H1 (cell line): ENCODE results near the gene COL6A2. TPM values are rescaled to one million over a fixed set of nuclear protein-coding genes. Genes with fewer than 3 reads are reported as not detected.

Source experiments
- CTCF ChIA-PET: fragments of 300-600 bp; sonication (Branson Sonifier 250); formaldehyde crosslinking; loops from one replicate; lab custom pipeline; 2021; ENCODE audit not compliant: partially characterized antibody; lab: Charles Lee
- POLR2A ChIA-PET: fragments of 300-600 bp; sonication (Branson Sonifier 250); formaldehyde crosslinking; loops from one replicate; lab custom pipeline; 2021; ENCODE audit warnings: inconsistent platforms; ENCODE audit not compliant: partially characterized antibody; lab: Charles Lee
- DNase-seq, 2 experiments: peaks; one replicate each; pipeline versions ENCODE4 v3.0.0 to v3.0.0-alpha.2; 2010 to 2022; ENCODE audit warnings: low spot score in 2 of 2, low read depth in 1 of 2, mixed read lengths in 1 of 2
- FAIRE-seq: peaks from 2 replicates; lab custom pipeline; 2011; peaks lifted over from hg19 to GRCh38; lab: Jason Lieb, UNC
- H2AFZ ChIP-seq: 2 replicates; pipeline ENCODE4 v1.8.1; 2012; ENCODE audit warnings: low read length, inconsistent platforms
- H2AK5ac ChIP-seq: 2 replicates; pipeline ENCODE4 v1.6.1; 2013; ENCODE audit warnings: low read depth, low read length
- H2BK120ac ChIP-seq: replicated peaks from 2 replicates; pipeline ENCODE3; 2013; ENCODE audit warnings: low read depth, low read length, inconsistent platforms
- H2BK12ac ChIP-seq: 2 replicates; pipeline ENCODE4 v1.6.1; 2013; ENCODE audit warnings: low read depth, low read length
- H2BK15ac ChIP-seq: 2 replicates; pipeline ENCODE4 v1.6.1; 2013; ENCODE audit warnings: low read length
- H2BK20ac ChIP-seq: 2 replicates; pipeline ENCODE4 v1.6.1; 2013; ENCODE audit warnings: low read length
- H2BK5ac ChIP-seq: 2 replicates; pipeline ENCODE4 v1.6.1; 2013; ENCODE audit warnings: low read depth, low read length
- H3K14ac ChIP-seq: 2 replicates; pipeline ENCODE4 v1.6.1; 2013; ENCODE audit warnings: inconsistent platforms; ENCODE audit not compliant: insufficient read length
- H3K18ac ChIP-seq: 2 replicates; pipeline ENCODE4 v1.6.1; 2013; ENCODE audit warnings: low read length; ENCODE audit errors: extremely low read depth
- H3K23ac ChIP-seq: 2 replicates; pipeline ENCODE4 v1.6.1; 2013; ENCODE audit warnings: inconsistent platforms; ENCODE audit not compliant: insufficient read length
- H3K23me2 ChIP-seq: 2 replicates; pipeline ENCODE4 v1.6.1; 2013; ENCODE audit warnings: low read depth, low read length
- H3K27ac ChIP-seq: 2 replicates; pipeline ENCODE4 v1.6.1; 2011; ENCODE audit warnings: low read depth, low read length, inconsistent platforms
- H3K27me3 ChIP-seq, 4 experiments: replicated peaks in 1 of 4; 1 replicate in 1 of 4; 2 replicates in 3 of 4; pipeline versions ENCODE4 v1.6.1 to v1.8.1; 2011 to 2013; ENCODE audit warnings: low read length in 3 of 4, mild to moderate bottlenecking in 3 of 4, inconsistent platforms in 2 of 4, mixed read lengths in 2 of 4, moderate library complexity in 1 of 4; ENCODE audit not compliant: control insufficient read depth in 3 of 4, insufficient read depth in 3 of 4; ENCODE audit errors: extremely low read depth in 1 of 4
- H3K36me3 ChIP-seq, 4 experiments: 2 replicates each; pipeline versions ENCODE4 v1.6.1 to v1.8.1; 2011 to 2013; ENCODE audit warnings: mild to moderate bottlenecking in 4 of 4, low read length in 3 of 4, moderate library complexity in 2 of 4, control low read depth in 1 of 4, inconsistent platforms in 1 of 4; ENCODE audit not compliant: insufficient read depth in 4 of 4, control insufficient read depth in 2 of 4
- H3K4ac ChIP-seq: replicated peaks from 2 replicates; pipeline ENCODE3; 2013; ENCODE audit warnings: low read length, low read depth, mixed read lengths, inconsistent platforms; ENCODE audit not compliant: insufficient read length
- H3K4me1 ChIP-seq, 4 experiments: replicated peaks in 1 of 4; 1 replicate in 1 of 4; 2 replicates in 3 of 4; pipeline versions ENCODE4 v1.6.1 to v1.8.1; 2011 to 2013; ENCODE audit warnings: low read length in 3 of 4, inconsistent platforms in 2 of 4, mixed read lengths in 1 of 4; ENCODE audit not compliant: insufficient read depth in 4 of 4, control insufficient read depth in 3 of 4
- H3K4me2 ChIP-seq, 2 experiments: 2 replicates each; pipeline versions ENCODE4 v1.6.1 to v1.8.1; 2011 to 2013; ENCODE audit warnings: low read depth in 2 of 2, low read length in 2 of 2, control low read depth in 1 of 2, inconsistent platforms in 1 of 2, mild to moderate bottlenecking in 1 of 2; ENCODE audit not compliant: insufficient read depth in 1 of 2
- H3K4me3 ChIP-seq, 4 experiments: fragments of 200-600, 300-600 bp in 1 of 4; sonication (generic), shearing (Covaris generic), sonication (Bioruptor Twin) in 1 of 4; 2 replicates each; pipeline versions ENCODE4 v1.5.1 to v1.8.1; 2011 to 2016; ENCODE audit warnings: low read length in 4 of 4, low read depth in 3 of 4, control low read depth in 2 of 4, inconsistent platforms in 2 of 4, mild to moderate bottlenecking in 2 of 4, mixed read lengths in 1 of 4, moderate library complexity in 1 of 4; ENCODE audit not compliant: insufficient read depth in 2 of 4; ENCODE audit errors: extremely low read depth in 1 of 4
- H3K56ac ChIP-seq: replicated peaks from 2 replicates; pipeline ENCODE3; 2013; ENCODE audit warnings: low read depth, mild to moderate bottlenecking, mixed read lengths, low read length, inconsistent platforms; ENCODE audit not compliant: insufficient read length
- H3K79me1 ChIP-seq: 2 replicates; pipeline ENCODE4 v1.6.1; 2013; ENCODE audit warnings: low read depth, low read length, control low read depth
- H3K79me2 ChIP-seq, 2 experiments: 2 replicates each; pipeline versions ENCODE4 v1.6.1 to v1.8.1; 2012 to 2013; ENCODE audit warnings: low read length in 2 of 2, mild to moderate bottlenecking in 2 of 2, inconsistent platforms in 1 of 2; ENCODE audit not compliant: insufficient read depth in 2 of 2, control insufficient read depth in 1 of 2
- H3K9ac ChIP-seq, 4 experiments: replicated peaks in 1 of 4; 1 replicate in 1 of 4; 2 replicates in 3 of 4; pipeline versions ENCODE4 v1.6.1 to v1.8.1; 2011 to 2013; ENCODE audit warnings: low read depth in 3 of 4, low read length in 3 of 4, control low read depth in 2 of 4, mild to moderate bottlenecking in 2 of 4, moderate library complexity in 2 of 4, inconsistent platforms in 1 of 4; ENCODE audit errors: extremely low read depth in 1 of 4
- H3K9me3 ChIP-seq, 2 experiments: 2 replicates each; pipeline versions ENCODE4 v1.6.1 to v1.8.1; 2012 to 2013; ENCODE audit warnings: mild to moderate bottlenecking in 2 of 2, moderate library complexity in 2 of 2, control low read depth in 1 of 2, inconsistent platforms in 1 of 2, low read depth in 1 of 2, low read length in 1 of 2, mixed read lengths in 1 of 2; ENCODE audit not compliant: insufficient read depth in 2 of 2
- H4K20me1 ChIP-seq, 2 experiments: replicated peaks in 1 of 2; 2 replicates each; pipeline versions ENCODE3 to v1.8.1; 2011 to 2013; ENCODE audit warnings: inconsistent platforms in 2 of 2, low read length in 2 of 2, mild to moderate bottlenecking in 1 of 2; ENCODE audit not compliant: insufficient read depth in 2 of 2, control insufficient read depth in 1 of 2
- H4K5ac ChIP-seq: 2 replicates; pipeline ENCODE4 v1.6.1; 2013; ENCODE audit warnings: low read length, low read depth, mixed read lengths, inconsistent platforms; ENCODE audit not compliant: insufficient read length
- H4K8ac ChIP-seq: 2 replicates; pipeline ENCODE4 v1.8.0; 2013; ENCODE audit warnings: mild to moderate bottlenecking, moderate library complexity, low read length, inconsistent platforms; ENCODE audit not compliant: insufficient read depth; ENCODE audit errors: extremely low read depth
- H4K91ac ChIP-seq: replicated peaks from 2 replicates; pipeline ENCODE3; 2013; ENCODE audit warnings: low read length, mixed read lengths, inconsistent platforms; ENCODE audit not compliant: insufficient read length
- CEBPB ChIP-seq: IDR thresholded peaks from 2 replicates; pipeline ENCODE4 v1.6.1; 2012; ENCODE audit warnings: low read depth, low read length
- CHD1 ChIP-seq: IDR thresholded peaks from 2 replicates; pipeline ENCODE4 v1.6.1; 2012; ENCODE audit warnings: low read depth, low read length, improper control_type of control experiment
- NRF1 ChIP-seq: IDR thresholded peaks from 2 replicates; pipeline ENCODE4 v1.6.1; 2011; ENCODE audit warnings: mild to moderate bottlenecking, low read depth, low read length, improper control_type of control experiment
- PHF8 ChIP-seq: fragments of 200-600 bp; sonication (generic); conservative IDR thresholded peaks from 2 replicates; pipeline ENCODE4 v1.7.1; 2012; ENCODE audit warnings: low read depth, mild to moderate bottlenecking, inconsistent platforms, low read length, moderate library complexity
- POLR2A ChIP-seq, 2 experiments: IDR thresholded peaks; 1 replicate in 1 of 2; 2 replicates in 1 of 2; pipeline ENCODE4 v1.6.1; 2011; ENCODE audit warnings: low read depth in 2 of 2, low read length in 2 of 2, mild to moderate bottlenecking in 2 of 2; ENCODE audit errors: control extremely low read depth in 1 of 2
- SAP30 ChIP-seq: fragments of 300-600 bp; sonication (generic); IDR thresholded peaks from 2 replicates; pipeline ENCODE4 v1.7.1; 2012; ENCODE audit warnings: low read length, moderate library complexity, mild to moderate bottlenecking, inconsistent platforms; ENCODE audit not compliant: insufficient read depth, insufficient replicate concordance
- SRF ChIP-seq: IDR thresholded peaks from 2 replicates; pipeline ENCODE4 v1.6.1; 2011; ENCODE audit warnings: mild to moderate bottlenecking, low read depth, low read length, moderate library complexity
- WGBS, 2 experiments: shearing (Covaris generic) in 1 of 2; methylation state at CpG; one replicate each; pipeline versions ENCODE4 v1.1.6 to v1.1.7; 2013 to 2015; ENCODE audit warnings: low lambda C conversion rate in 2 of 2, mixed read lengths in 2 of 2, inconsistent platforms in 1 of 2, low coverage in 1 of 2, missing lambda C conversion rate in 1 of 2; ENCODE audit not compliant: insufficient replicate concordance in 2 of 2, insufficient coverage in 1 of 2, insufficient read length in 1 of 2; ENCODE audit errors: extremely low coverage in 1 of 2, missing lambda C conversion rate in 1 of 2; 5-methylcytosine and 5-hydroxymethylcytosine counted together
- polyA plus RNA-seq, 7 experiments: library from polyadenylated mRNA; depleted of rRNA in 3 of 7; stranded (reverse) in 5 of 7; unstranded in 2 of 7; fragments of >200 nt in 5 of 7; fragments of 200-250 nt in 2 of 7; gene quantifications; 1 replicate in 5 of 7; 2 replicates in 1 of 7; 4 replicates in 1 of 7; pipeline versions ENCODE4 v1.2.1 to v1.2.3, GENCODE V29; 2011 to 2013; ENCODE audit warnings: missing spikeins in 2 of 7, mixed read lengths in 2 of 7
- total RNA-seq: library from RNA; stranded (reverse); fragmentation: NEBNext Ultra II Directional; extraction: Animal tissue kit (Norgen Biotek cat#: 25700); gene quantifications from 2 replicates; pipeline ENCODE4 v1.2.1, GENCODE V29; 2021
- TF ChIP-seq, protein P1 (sequence below): IDR thresholded peaks from 2 replicates; pipeline ENCODE4 v1.6.1; 2011; ENCODE audit warnings: low read depth, mild to moderate bottlenecking, low read length; ENCODE audit not compliant: insufficient read depth

The COL6A2 gene
- total and polyA plus RNA-seq, 2 of the 8 experiments (the other 6 are each of a cell fraction or from before 2014, with no cell fraction given): 60.1 to 62.7 TPM

DNA sequence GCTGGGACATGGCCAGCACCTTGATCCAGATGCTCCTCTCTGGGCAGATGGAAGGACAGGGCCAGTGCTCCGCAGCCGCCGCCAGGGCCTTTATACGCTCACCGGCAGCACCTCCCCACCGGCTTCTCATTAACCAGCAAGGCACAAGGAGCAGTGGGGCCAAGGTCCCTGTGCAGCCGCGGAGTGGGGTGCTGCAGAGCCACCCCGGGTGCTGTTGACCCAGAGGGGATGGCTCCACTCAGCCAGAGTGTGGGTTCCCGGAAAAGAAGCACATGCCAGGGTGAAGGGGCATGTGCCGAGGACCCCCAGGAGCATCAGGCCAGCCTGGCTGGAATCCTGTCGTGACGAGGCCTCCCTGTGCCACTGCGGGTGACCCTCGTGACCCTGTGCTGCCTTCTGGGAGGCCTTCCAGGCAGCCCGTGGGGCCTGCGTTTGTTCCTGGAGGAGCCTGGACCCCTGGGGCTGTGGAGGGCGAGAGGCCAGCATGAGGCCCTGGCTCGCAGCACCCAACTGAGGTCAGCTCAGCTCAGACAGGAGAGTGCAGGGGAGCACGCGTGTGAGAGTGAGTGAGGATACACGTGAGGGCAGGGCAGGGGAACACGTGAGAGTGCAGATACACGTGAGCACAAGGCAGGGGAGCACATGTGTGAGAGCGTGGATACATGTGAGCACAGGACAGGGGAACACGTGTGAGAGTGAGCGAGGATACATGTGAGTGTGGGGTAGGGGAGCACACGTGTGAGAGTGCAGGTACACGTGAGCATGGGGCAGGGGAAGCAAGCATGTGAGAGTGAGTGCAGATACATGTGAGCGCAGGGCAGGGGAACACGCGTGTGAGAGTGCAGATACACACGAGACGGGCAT, 57.8 kb downstream of the COL6A2 start, which contains the start of gene FTCD:
FTCD (minus strand) TSS at position 66 of the 864 bp plus-strand sequence; CDS start at position 10, 56 bp downstream.
- H2BK20ac ChIP-seq: no peak within 1 kb of the TSS
- H3K4me2 ChIP-seq: no peak within 1 kb of the TSS
- no peak within 1 kb of the TSS for H3K56ac ChIP-seq
- H3K4me3 ChIP-seq: no peak within 1 kb of the TSS
- peak within 1 kb of the TSS in 1 of 4 experiments; percentile 15; a peak in 1 of 7 replicates for H3K9ac ChIP-seq
- no peaks in the 10 kb centered on the region; the same call in 1 of the 2 replicates for H3K79me1 ChIP-seq
- H4K8ac ChIP-seq: peak within 1 kb of the TSS; percentile 3
- H3K14ac ChIP-seq: no peak within 1 kb of the TSS
- H3K18ac ChIP-seq: peak within 1 kb of the TSS; percentile 38
- no peak within 1 kb of the TSS for H2BK120ac ChIP-seq
- H4K5ac ChIP-seq: no peak within 1 kb of the TSS
- peak in 1 of 2 experiments; percentile 46 for DNase-seq
- no peak within 1 kb of the TSS for H3K4ac ChIP-seq
- H4K91ac ChIP-seq: peak within 1 kb of the TSS; percentile 81
- ChIA-PET POLR2A (no interaction called here), CTCF (interaction anchor here (1.0 to 1.5 kb wide), 2 partner anchors 13 kb away, joined by 3 to 5 read pairs; no protein-coding TSS in a partner anchor)
- 92% methylated on average over 30 of the region's 34 CpGs; no CpG with 5 or more reads in 1 of the 2 experiments for WGBS, 2 experiments
- H3K23ac ChIP-seq: no peak within 1 kb of the TSS
- no peak within 1 kb of the TSS; the same call in 1 of the 2 replicates for H2BK15ac ChIP-seq
- TF ChIP-seq SRF (no peak), PHF8 (no peak), POLR2A (IDR thresholded peaks at IDR 0.05; ENCODE audit: control extremely low read depth in 1 of 2, low read depth in 2 of 2, low read length in 2 of 2) (no peak), NRF1 (no peak), CEBPB (no peak), SAP30 (no peak), CHD1 (no peak)
- TF ChIP-seq, protein P1, sequence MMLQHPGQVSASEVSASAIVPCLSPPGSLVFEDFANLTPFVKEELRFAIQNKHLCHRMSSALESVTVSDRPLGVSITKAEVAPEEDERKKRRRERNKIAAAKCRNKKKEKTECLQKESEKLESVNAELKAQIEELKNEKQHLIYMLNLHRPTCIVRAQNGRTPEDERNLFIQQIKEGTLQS: no peak
- no peak within 1 kb of the TSS for H2AFZ ChIP-seq
- H2BK12ac ChIP-seq: peak within 1 kb of the TSS; percentile 94; the same call in 1 of the 2 replicates
- peaks cover 0 to 24% (median 14%) of the 10 kb centered on the region in 4 experiments; a peak in 5 of 7 replicates for H3K4me1 ChIP-seq
- no peaks in the 10 kb centered on the region for H3K23me2 ChIP-seq
- H4K20me1 ChIP-seq: peaks cover 0 to 4% of the 10 kb centered on the region in 2 experiments
- no peak within 1 kb of the TSS for H3K27ac ChIP-seq
- H2AK5ac ChIP-seq: peak within 1 kb of the TSS; percentile 97; the same call in 1 of the 2 replicates
- peaks cover 0 to 10% of the 10 kb centered on the region in 2 experiments; a peak in 2 of 4 replicates for H3K9me3 ChIP-seq
- no peaks in the 10 kb centered on the region for H3K27me3 ChIP-seq
- H3K79me2 ChIP-seq: no peaks in the 10 kb centered on the region
- peak within 1 kb of the TSS; percentile 52; the same call in 1 of the 2 replicates for H2BK5ac ChIP-seq
- FAIRE-seq: no peak
- H3K36me3 ChIP-seq: peaks cover 0 to 4% (median 3%) of the 10 kb centered on the region in 4 experiments; a peak in 4 of 8 replicates
